IPS-20b (cell line): Measurements from ENCODE around the gene RNH1.

Source experiments
- H3K27ac ChIP-seq: one replicate; pipeline ENCODE4 v1.5.1; 2013; ENCODE audit warnings: low read length
- H3K27me3 ChIP-seq: 2 replicates; pipeline ENCODE4 v1.6.1; 2013; ENCODE audit warnings: mild to moderate bottlenecking, low read length, inconsistent platforms; ENCODE audit not compliant: insufficient read depth
- H3K36me3 ChIP-seq: 2 replicates; pipeline ENCODE4 v1.6.1; 2013; ENCODE audit warnings: low read depth, mild to moderate bottlenecking, inconsistent platforms, low read length, moderate library complexity; ENCODE audit not compliant: insufficient read depth
- H3K4me1 ChIP-seq: 2 replicates; pipeline ENCODE4 v1.6.1; 2013; ENCODE audit warnings: mild to moderate bottlenecking, control low read depth, inconsistent platforms, low read length, moderate library complexity; ENCODE audit not compliant: insufficient read depth
- H3K4me3 ChIP-seq: 2 replicates; pipeline ENCODE4 v1.5.1; 2013; ENCODE audit warnings: mild to moderate bottlenecking, low read length, inconsistent platforms
- H3K9ac ChIP-seq: 2 replicates; pipeline ENCODE4 v1.6.1; 2013; ENCODE audit warnings: low read depth, mild to moderate bottlenecking, inconsistent platforms, low read length, moderate library complexity
- H3K9me3 ChIP-seq: 2 replicates; pipeline ENCODE4 v1.6.1; 2013; ENCODE audit warnings: mild to moderate bottlenecking, low read depth, low read length, inconsistent platforms; ENCODE audit not compliant: insufficient read depth

Gene RNH1

GRCh38 chr11:501001-501682, 5.9 kb downstream of the RNH1 start:
- Histone ChIP-seq H3K4me3 (no peak overlapping the region), H3K9me3 (peaks cover 12% of the 10 kb centered on the region), H3K9ac (no peak overlapping the region), H3K27me3 (no peaks in the 10 kb centered on the region), H3K4me1 (no peaks in the 10 kb centered on the region), H3K36me3 (peaks cover 47% of the 10 kb centered on the region), H3K27ac (no peak overlapping the region)

GRCh38 chr11:499201-500076, 7.6 kb downstream of the RNH1 start:
- Histone ChIP-seq H3K27me3 (no peaks in the 10 kb centered on the region), H3K27ac (no peak overlapping the region), H3K4me3 (no peak overlapping the region), H3K9ac (no peak overlapping the region), H3K9me3 (peaks cover 12% of the 10 kb centered on the region), H3K4me1 (no peaks in the 10 kb centered on the region), H3K36me3 (peaks cover 52% of the 10 kb centered on the region)

- Histone ChIP-seq H3K9ac (no peak overlapping the region), H3K4me3 (no peak overlapping the region), H3K27me3 (no peaks in the 10 kb centered on the region), H3K9me3 (peaks cover 12% of the 10 kb centered on the region), H3K36me3 (peaks cover 52% of the 10 kb centered on the region), H3K4me1 (no peaks in the 10 kb centered on the region), H3K27ac (no peak overlapping the region)
Observed at GRCh38 chr11:498297-499181, 8.5 kb downstream of the RNH1 start.

- no peak overlapping the region for H3K27ac ChIP-seq
- H3K9ac ChIP-seq, result no peak overlapping the region
- no peaks in the 10 kb centered on the region for H3K4me1 ChIP-seq
- peaks cover 52% of the 10 kb centered on the region for H3K36me3 ChIP-seq
- H3K9me3 ChIP-seq, result peaks cover 12% of the 10 kb centered on the region
- H3K4me3 ChIP-seq, result no peak overlapping the region
- no peaks in the 10 kb centered on the region for H3K27me3 ChIP-seq
Observed at GRCh38 chr11:497565-498296, 9.3 kb downstream of the RNH1 start.

- Histone ChIP-seq H3K36me3 (peaks cover 52% of the 10 kb centered on the region), H3K4me1 (no peaks in the 10 kb centered on the region), H3K27me3 (no peaks in the 10 kb centered on the region), H3K9ac (no peak overlapping the region), H3K27ac (no peak overlapping the region), H3K4me3 (no peak overlapping the region), H3K9me3 (peaks cover 12% of the 10 kb centered on the region)
Observed at GRCh38 chr11:496834-497564, 10.0 kb downstream of the RNH1 start.

GRCh38 chr11:495537-495931, 11.5 kb downstream of the RNH1 start:
- Histone ChIP-seq H3K27ac (no peak overlapping the region), H3K4me3 (no peak overlapping the region), H3K9ac (no peak overlapping the region), H3K36me3 (peaks cover 49% of the 10 kb centered on the region), H3K4me1 (no peaks in the 10 kb centered on the region), H3K9me3 (peaks cover 12% of the 10 kb centered on the region), H3K27me3 (no peaks in the 10 kb centered on the region)

GRCh38 chr11:494761-495536, 12.1 kb downstream of the RNH1 start:
- H3K27ac ChIP-seq, result no peak overlapping the region
- peaks cover 12% of the 10 kb centered on the region for H3K9me3 ChIP-seq
- no peaks in the 10 kb centered on the region for H3K4me1 ChIP-seq
- H3K27me3 ChIP-seq, result no peaks in the 10 kb centered on the region
- H3K36me3 ChIP-seq, result peaks cover 45% of the 10 kb centered on the region
- no peak overlapping the region for H3K4me3 ChIP-seq
- H3K9ac ChIP-seq, result no peak overlapping the region

GRCh38 chr11:492427-493226, 14.4 kb downstream of the RNH1 start:
- Histone ChIP-seq H3K9me3 (peaks cover 8% of the 10 kb centered on the region), H3K4me1 (no peaks in the 10 kb centered on the region), H3K27ac (no peak overlapping the region), H3K36me3 (peaks cover 23% of the 10 kb centered on the region), H3K4me3 (no peak overlapping the region), H3K9ac (no peak overlapping the region), H3K27me3 (no peaks in the 10 kb centered on the region)

- Histone ChIP-seq H3K9me3 (no peaks in the 10 kb centered on the region), H3K4me1 (no peaks in the 10 kb centered on the region), H3K27me3 (no peaks in the 10 kb centered on the region), H3K27ac (no peak overlapping the region), H3K9ac (no peak overlapping the region), H3K4me3 (no peak overlapping the region), H3K36me3 (peaks cover 11% of the 10 kb centered on the region; the same call in 1 of the 2 replicates)
Observed at GRCh38 chr11:491358-491757, 15.7 kb downstream of the RNH1 start.

- H3K9ac ChIP-seq, result no peak overlapping the region
- H3K27ac ChIP-seq, result no peak overlapping the region
- no peaks in the 10 kb centered on the region for H3K9me3 ChIP-seq
- peaks cover 9% of the 10 kb centered on the region; the same call in 1 of the 2 replicates for H3K36me3 ChIP-seq
- no peaks in the 10 kb centered on the region for H3K4me1 ChIP-seq
- no peak overlapping the region for H3K4me3 ChIP-seq
- H3K27me3 ChIP-seq, result no peaks in the 10 kb centered on the region
Observed at GRCh38 chr11:490930-491260, 16.1 kb downstream of the RNH1 start.
